Measurements from ENCODE around the gene CBX7.

DNA sequence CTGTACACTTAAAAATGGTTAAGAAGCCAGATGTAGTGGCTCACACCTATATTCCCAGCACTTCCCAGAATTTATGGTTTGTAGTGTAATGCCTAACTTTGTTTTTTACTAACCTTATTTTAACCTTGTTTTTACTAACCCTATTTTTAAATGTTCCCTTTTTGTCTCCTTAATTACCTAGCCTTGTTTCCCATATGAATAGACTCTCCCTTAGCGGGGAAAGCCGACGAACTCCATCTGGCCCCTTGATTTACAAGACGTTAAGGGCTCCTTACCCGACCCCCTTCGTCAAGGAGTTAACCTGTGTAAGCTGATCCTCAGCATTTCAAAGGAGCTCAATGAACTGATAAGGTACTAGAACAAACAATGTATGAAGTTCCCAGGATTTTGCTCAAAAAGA, 38.4 kb downstream of the CBX7 start:
- TF ChIP-seq, protein P1, sequence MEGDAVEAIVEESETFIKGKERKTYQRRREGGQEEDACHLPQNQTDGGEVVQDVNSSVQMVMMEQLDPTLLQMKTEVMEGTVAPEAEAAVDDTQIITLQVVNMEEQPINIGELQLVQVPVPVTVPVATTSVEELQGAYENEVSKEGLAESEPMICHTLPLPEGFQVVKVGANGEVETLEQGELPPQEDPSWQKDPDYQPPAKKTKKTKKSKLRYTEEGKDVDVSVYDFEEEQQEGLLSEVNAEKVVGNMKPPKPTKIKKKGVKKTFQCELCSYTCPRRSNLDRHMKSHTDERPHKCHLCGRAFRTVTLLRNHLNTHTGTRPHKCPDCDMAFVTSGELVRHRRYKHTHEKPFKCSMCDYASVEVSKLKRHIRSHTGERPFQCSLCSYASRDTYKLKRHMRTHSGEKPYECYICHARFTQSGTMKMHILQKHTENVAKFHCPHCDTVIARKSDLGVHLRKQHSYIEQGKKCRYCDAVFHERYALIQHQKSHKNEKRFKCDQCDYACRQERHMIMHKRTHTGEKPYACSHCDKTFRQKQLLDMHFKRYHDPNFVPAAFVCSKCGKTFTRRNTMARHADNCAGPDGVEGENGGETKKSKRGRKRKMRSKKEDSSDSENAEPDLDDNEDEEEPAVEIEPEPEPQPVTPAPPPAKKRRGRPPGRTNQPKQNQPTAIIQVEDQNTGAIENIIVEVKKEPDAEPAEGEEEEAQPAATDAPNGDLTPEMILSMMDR (IDR thresholded peaks at IDR 0.05): no peak
- no peak for TF ChIP-seq POLR2A (IDR thresholded peaks at IDR 0.05)
